ENCODE data around the gene DDX17. TPM values are rescaled to one million over a fixed set of nuclear protein-coding genes. Genes with fewer than 3 reads are reported as not detected.

DDX17 gene
- total RNA-seq, 1 experiment from 2014 or later: 529 TPM

GRCh38 chr22:38523029-38523428, 16.9 kb upstream of the DDX17 start:
- H3K23me2 ChIP-seq (ENCODE audit: insufficient read length, low read depth, low read length, poor library complexity, severe bottlenecking): no peaks in the 10 kb centered on the region
- H3K79me2 ChIP-seq (ENCODE audit: insufficient read depth, low read length): no peaks in the 10 kb centered on the region
- no peak overlapping the region for H2BK5ac ChIP-seq (ENCODE audit: insufficient read length, low read length)
- H3K27ac ChIP-seq (ENCODE audit: insufficient read length, low read depth, low read length): no peak overlapping the region
- no peak overlapping the region for H2AFZ ChIP-seq (ENCODE audit: low read length)
- no peak overlapping the region for H3K14ac ChIP-seq (ENCODE audit: insufficient read depth, low read length)
- no CpG with 5 or more reads among the region's 3 CpGs for whole genome bisulfite sequencing (ENCODE audit: extremely low coverage, insufficient read length, low lambda C conversion rate)
- no peak overlapping the region for H3K23ac ChIP-seq (ENCODE audit: insufficient read length, low read depth, low read length)
- no peaks in the 10 kb centered on the region for H3K9me3 ChIP-seq (ENCODE audit: control insufficient read depth, low read depth, low read length)
- Mint-ChIP-seq H3K36me3 (ENCODE audit: insufficient read depth in 1 of 3, low read depth in 3 of 3) (no peaks in the 10 kb centered on the region), H3K27me3 (ENCODE audit: low read depth) (no peaks in the 10 kb centered on the region; the same call in none of the 2 replicates), H3K4me1 (no peaks in the 10 kb centered on the region), H3K4me3 (no peak overlapping the region), H3K9me3 (no peaks in the 10 kb centered on the region), H3K27ac (no peak overlapping the region)
- H4K8ac ChIP-seq (replicated peaks; ENCODE audit: insufficient read length, low read depth, low read length): no peak overlapping the region
- H2BK120ac ChIP-seq (ENCODE audit: low read depth, low read length, poor library complexity, severe bottlenecking): no peak overlapping the region
- no peak overlapping the region for H2BK12ac ChIP-seq (ENCODE audit: insufficient read length, low read depth, low read length)
- no peak overlapping the region for H3K4ac ChIP-seq (ENCODE audit: low read depth, low read length)
- H2AK5ac ChIP-seq (ENCODE audit: insufficient read length, low read length): no peak overlapping the region
- no peaks in the 10 kb centered on the region for H4K20me1 ChIP-seq (ENCODE audit: control insufficient read depth, insufficient read depth, insufficient read length)
- DNase-seq: no peak
- H3K4me1 ChIP-seq (ENCODE audit: insufficient read depth, low read length): no peaks in the 10 kb centered on the region
- H3K79me1 ChIP-seq (ENCODE audit: insufficient read depth, low read depth, low read length, poor library complexity, severe bottlenecking): no peaks in the 10 kb centered on the region
- no peak overlapping the region for H3K9ac ChIP-seq (ENCODE audit: extremely low read depth, insufficient read length, low read length)
- H3T11ph ChIP-seq (ENCODE audit: low read length): no peak overlapping the region
- no peak overlapping the region for H4K5ac ChIP-seq (ENCODE audit: insufficient read length, low read depth, low read length)
- H3K56ac ChIP-seq (ENCODE audit: insufficient read length, low read depth, low read length): no peak overlapping the region
- no peak overlapping the region for H4K91ac ChIP-seq (ENCODE audit: insufficient read length, low read depth, low read length)
- no peak overlapping the region for H2BK20ac ChIP-seq (ENCODE audit: low read depth, low read length, poor library complexity, severe bottlenecking)
- no peak for TF ChIP-seq CTCF (conservative IDR thresholded peaks at IDR 0.05)
- H3K27me3 ChIP-seq (ENCODE audit: insufficient read depth, low read length): no peaks in the 10 kb centered on the region
- no peak overlapping the region for H2BK15ac ChIP-seq (ENCODE audit: low read depth, low read length)
- no peak overlapping the region for H3K18ac ChIP-seq (ENCODE audit: insufficient read length, low read depth, low read length)
- H3K4me2 ChIP-seq (ENCODE audit: insufficient read depth, insufficient read length, low read length): no peak overlapping the region
